Activated naive CD4-positive, alpha-beta T cell treated with anti-CD3 and anti-CD28 coated beads for 36 hours (primary cell): ENCODE results near the gene SLC11A2. TPM values are rescaled to one million over a fixed set of nuclear protein-coding genes. Genes with fewer than 3 reads are reported as not detected.
"Not testable (repeated sequence)": the region's sequence is repeated elsewhere in the genome, so short reads cannot be mapped to it uniquely, and the experiment has no call there.

Experiments used
- CTCF ChIA-PET: fragments of 350-600 bp; sonication (Branson Sonifier 250); formaldehyde crosslinking; loops from one replicate; lab custom pipeline; 2021; ENCODE audit warnings: antibody characterized with exemption; lab: Charles Lee
- DNase-seq: peaks from one replicate; pipeline ENCODE4 v3.0.0-alpha.2; 2020
- H3K27ac Mint-ChIP-seq: one replicate; pipeline ENCODE4 v1.8.0; 2021; ENCODE audit warnings: mild to moderate bottlenecking, mixed read lengths
- H3K27me3 Mint-ChIP-seq: one replicate; pipeline ENCODE4 v1.8.0; 2021; ENCODE audit warnings: low read depth, mixed read lengths
- H3K36me3 Mint-ChIP-seq: one replicate; pipeline ENCODE4 v1.8.0; 2021; ENCODE audit warnings: low read depth, mixed read lengths
- H3K4me1 Mint-ChIP-seq: one replicate; pipeline ENCODE4 v1.8.0; 2021; ENCODE audit warnings: low read depth, mixed read lengths
- H3K4me3 Mint-ChIP-seq: one replicate; pipeline ENCODE4 v1.8.0; 2021; ENCODE audit warnings: mild to moderate bottlenecking, moderate library complexity, mixed read lengths
- H3K9me3 Mint-ChIP-seq: one replicate; pipeline ENCODE4 v1.8.0; 2021; ENCODE audit warnings: mixed read lengths
- intact Hi-C: fragments of 100-400 bp; cut with micrococcal nuclease; formaldehyde crosslinking; loops from one replicate; pipeline ENCODE4 v1.15.1; 2023
- total RNA-seq, 2 experiments: library from RNA; stranded (reverse); gene quantifications; one replicate each; pipeline ENCODE4 v1.2.3, GENCODE V29; 2021

The SLC11A2 gene
- total RNA-seq, 2 experiments from 2014 or later: 18.6 to 27.0 TPM

DNA sequence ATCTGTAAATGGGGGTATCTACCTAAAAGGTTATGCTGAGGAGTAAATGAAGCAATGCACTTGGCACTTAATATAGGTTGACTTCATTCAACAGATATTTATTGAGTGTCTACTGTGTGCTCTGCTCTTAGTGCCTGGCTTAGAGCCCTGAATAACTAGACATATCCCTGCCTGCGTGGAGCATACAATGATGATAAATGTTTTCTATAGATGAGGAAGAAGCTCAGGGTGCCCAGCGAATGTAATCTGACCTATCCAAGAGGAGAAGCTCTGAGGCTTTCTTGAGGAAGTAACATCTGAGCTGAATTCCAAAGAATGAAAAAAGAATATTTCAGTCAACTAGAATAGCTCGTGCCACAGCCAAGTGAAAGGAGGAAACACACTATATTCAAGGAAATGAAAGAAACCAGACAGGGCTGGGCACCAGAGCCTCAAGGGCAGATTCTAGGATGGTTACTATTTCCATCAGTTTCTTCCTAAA, 91.8 kb downstream of the SLC11A2 start:
- no peak overlapping the region for H3K27ac Mint-ChIP-seq

DNA sequence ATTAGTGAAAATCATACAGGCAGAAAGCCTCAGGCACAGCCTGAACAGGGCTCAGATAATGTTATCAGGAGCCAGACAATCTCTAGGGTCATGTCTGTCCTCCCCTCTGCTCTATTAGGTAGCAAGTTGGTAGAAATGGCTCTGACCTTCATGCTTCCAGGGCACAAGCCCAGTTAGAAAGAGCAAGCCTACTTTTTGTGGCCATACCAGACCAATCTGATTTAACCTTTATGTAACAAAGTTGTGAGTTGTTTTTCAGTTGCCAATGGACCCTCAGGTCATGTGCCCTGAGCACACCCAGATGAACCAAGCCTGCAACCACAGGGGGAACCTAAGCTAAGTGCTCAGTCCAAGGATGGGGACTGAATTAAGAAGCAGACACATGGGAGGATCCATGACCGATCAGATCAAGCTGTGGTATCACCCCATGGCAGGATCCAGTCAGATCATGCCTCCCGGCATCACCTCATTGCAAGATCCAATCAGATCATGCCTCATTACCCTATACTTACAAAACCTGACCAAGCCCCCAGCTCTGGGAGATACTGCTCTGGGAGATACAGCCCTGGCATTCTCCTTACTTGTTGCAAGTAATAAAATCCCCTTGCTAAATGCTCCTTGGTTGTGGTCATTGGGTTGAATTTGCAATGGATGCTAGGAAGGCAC, 92.6 kb downstream of the SLC11A2 start:
- H3K9me3 Mint-ChIP-seq: peaks cover 8% of the 10 kb centered on the region
- DNase-seq: no peak
- no peaks in the 10 kb centered on the region for H3K27me3 Mint-ChIP-seq
- peaks cover 6% of the 10 kb centered on the region for H3K4me1 Mint-ChIP-seq
- H3K4me3 Mint-ChIP-seq: no peak overlapping the region
- CTCF ChIA-PET: interaction anchor here (0.5 kb wide), 1 partner anchor 18 kb away, joined by 5 read pairs; no protein-coding TSS in a partner anchor
- intact Hi-C loops: no loop called here
- no peak overlapping the region for H3K27ac Mint-ChIP-seq
- H3K36me3 Mint-ChIP-seq: peaks cover 2% of the 10 kb centered on the region

More for the DNA sequence above, 91.8 kb downstream of the SLC11A2 start:
- no peak overlapping the region for H3K4me3 Mint-ChIP-seq
- peaks cover 6% of the 10 kb centered on the region for H3K4me1 Mint-ChIP-seq
- intact Hi-C loops: no loop called here
- no peak for DNase-seq
- peaks cover 10% of the 10 kb centered on the region for H3K9me3 Mint-ChIP-seq
- CTCF ChIA-PET: interaction anchor here (0.5 to 1.9 kb wide), 2 partner anchors 10 to 17 kb away, joined by 4 to 5 read pairs; a partner anchor contains a TSS
- H3K36me3 Mint-ChIP-seq: peaks cover 2% of the 10 kb centered on the region
- H3K27me3 Mint-ChIP-seq: no peaks in the 10 kb centered on the region

DNA sequence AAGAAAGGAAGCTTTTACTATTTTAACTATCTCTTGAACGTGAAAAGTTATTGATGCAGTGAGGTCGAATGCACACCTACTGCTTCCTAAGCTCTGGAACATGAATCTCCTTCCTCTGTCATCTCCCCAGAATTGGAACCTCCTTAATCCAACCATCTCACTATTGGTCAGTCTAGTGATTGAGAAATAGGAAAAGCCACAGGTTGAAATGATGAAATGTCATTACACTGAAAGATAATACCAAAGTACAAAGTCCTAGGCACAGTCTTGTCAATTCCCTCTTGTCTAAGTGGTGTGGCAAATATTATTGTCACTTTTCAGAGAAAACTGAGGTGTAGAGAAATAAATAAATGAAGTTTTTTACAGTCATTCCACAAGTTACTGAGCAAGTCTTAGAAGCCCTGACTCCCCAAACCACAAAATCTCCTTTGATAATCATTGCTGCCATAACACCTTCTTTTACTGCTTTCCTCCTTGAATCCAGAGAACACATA, 93.3 kb downstream of the SLC11A2 start:
- Mint-ChIP-seq H3K4me3 (no peak overlapping the region), H3K27me3 (no peaks in the 10 kb centered on the region), H3K36me3 (peaks cover 2% of the 10 kb centered on the region), H3K27ac (no peak overlapping the region), H3K4me1 (peaks cover 6% of the 10 kb centered on the region), H3K9me3 (peaks cover 5% of the 10 kb centered on the region)
- intact Hi-C loops: no loop called here
- no peak for DNase-seq
- CTCF ChIA-PET: interaction anchor here (1.7 kb wide), 1 partner anchor 95 kb away, joined by 5 read pairs; no protein-coding TSS in a partner anchor

DNA sequence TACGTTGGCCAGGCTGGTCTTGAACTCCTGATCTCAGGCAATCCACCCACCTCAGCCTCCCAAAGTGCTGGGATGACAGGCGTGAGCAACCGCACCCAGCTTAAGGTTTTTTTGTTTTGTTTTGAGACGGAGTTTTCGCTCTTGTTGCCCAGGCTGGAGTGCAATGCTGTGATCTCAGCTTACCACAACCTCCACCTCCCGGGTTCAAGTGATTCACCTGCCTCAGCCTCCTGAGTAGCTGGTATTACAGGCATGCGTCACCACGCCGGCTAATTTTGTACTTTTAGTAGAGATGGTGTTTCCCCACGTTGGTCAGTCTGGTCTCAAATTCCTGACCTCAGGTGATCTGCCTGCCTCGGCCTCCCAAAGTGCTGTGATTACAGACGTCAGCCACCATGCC, 95.7 kb downstream of the SLC11A2 start:
- H3K27ac Mint-ChIP-seq, DNase-seq, intact Hi-C loops: not testable (repeated sequence)

DNA sequence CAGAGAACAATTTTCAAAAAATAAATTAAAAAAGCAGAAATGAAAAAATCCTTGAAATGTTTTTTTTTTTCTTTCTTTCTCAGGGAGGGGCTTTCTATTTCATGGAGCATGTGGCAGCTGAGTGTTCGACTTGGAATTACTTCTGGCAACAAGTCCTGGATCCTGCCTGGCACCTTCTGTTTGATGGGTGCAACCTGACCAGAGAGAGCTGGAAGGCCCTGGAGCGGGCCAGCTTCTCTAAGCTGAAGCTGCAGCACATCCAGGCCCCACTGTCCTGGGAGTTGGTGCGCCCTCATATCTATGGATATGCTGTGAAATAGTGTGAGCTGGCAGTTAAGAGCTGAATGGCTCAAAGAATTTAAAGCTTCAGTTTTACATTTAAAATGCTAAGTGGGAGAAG, 96.4 kb downstream of the SLC11A2 start:
- H3K4me1 Mint-ChIP-seq: peaks cover 11% of the 10 kb centered on the region
- no peak overlapping the region for H3K4me3 Mint-ChIP-seq
- H3K9me3 Mint-ChIP-seq: no peaks in the 10 kb centered on the region
- H3K27ac Mint-ChIP-seq: no peak overlapping the region
- no peaks in the 10 kb centered on the region for H3K36me3 Mint-ChIP-seq
- H3K27me3 Mint-ChIP-seq: no peaks in the 10 kb centered on the region
- CTCF ChIA-PET: interaction anchor here (0.7 kb wide), 1 partner anchor 364 kb away, joined by 4 read pairs; no protein-coding TSS in a partner anchor
- intact Hi-C loops: no loop called here
- no peak for DNase-seq

More for the DNA sequence above, 95.7 kb downstream of the SLC11A2 start:
- H3K9me3 Mint-ChIP-seq, CTCF ChIA-PET, H3K27me3 Mint-ChIP-seq, H3K4me3 Mint-ChIP-seq, H3K4me1 Mint-ChIP-seq, H3K36me3 Mint-ChIP-seq: not testable (repeated sequence)

Other genes with a start within 250 kb of the SLC11A2 start
- gene TMPRSS12, start 183.5 kb downstream of the SLC11A2 start, total RNA-seq: not detected
- gene HIGD1C, start 73.8 kb downstream of the SLC11A2 start, total RNA-seq: not detected
- gene LETMD1, start 21.9 kb upstream of the SLC11A2 start, total RNA-seq: 10 to 100 TPM; 88.7 to 89.0 TPM
- gene CSRNP2, start 57.2 kb upstream of the SLC11A2 start, total RNA-seq: 10 to 100 TPM in 1 of 2 experiments, 1 to 10 TPM in 1; 8.4 to 11.0 TPM
- 10 to 100 TPM; 23.6 to 25.4 TPM for gene TFCP2, start 146.8 kb upstream of the SLC11A2 start, total RNA-seq
- 1 to 10 TPM; 7.8 TPM for gene POU6F1, start 191.7 kb upstream of the SLC11A2 start, total RNA-seq
- 100 to 1,000 TPM; 106 to 107 TPM for gene DAZAP2, start 212.4 kb upstream of the SLC11A2 start, total RNA-seq
- 1 to 10 TPM in 1 of 2 experiments, under 1 TPM in 1; 0.54 to 1.2 TPM for gene SMAGP, start 244.0 kb upstream of the SLC11A2 start, total RNA-seq